ENCODE results near the gene KIF2C.
A peak's percentile ranks its signal among the peaks of the same experiment; 100 is the strongest.

KIF2C gene

GRCh38 chr1:44778705-44779576 is 39.3 kb downstream of the KIF2C start:
- H3K4me3 ChIP-seq (ENCODE audit: low read depth, low read length): no peak overlapping the region
- ChIA-PET POLR2A (interaction anchor here (1.0 to 4.2 kb wide), 3 partner anchors 21 to 40 kb away, joined by 3 to 36 read pairs (median 3); partner anchors contain the start of genes BTBD19 and PLK3), CTCF (interaction anchor here (2.0 to 3.7 kb wide), 2 partner anchors 47 to 48 kb away, joined by 10 to 14 read pairs; partner anchors contain the start of gene RNU5D-1)
- TF ChIP-seq, protein P1, sequence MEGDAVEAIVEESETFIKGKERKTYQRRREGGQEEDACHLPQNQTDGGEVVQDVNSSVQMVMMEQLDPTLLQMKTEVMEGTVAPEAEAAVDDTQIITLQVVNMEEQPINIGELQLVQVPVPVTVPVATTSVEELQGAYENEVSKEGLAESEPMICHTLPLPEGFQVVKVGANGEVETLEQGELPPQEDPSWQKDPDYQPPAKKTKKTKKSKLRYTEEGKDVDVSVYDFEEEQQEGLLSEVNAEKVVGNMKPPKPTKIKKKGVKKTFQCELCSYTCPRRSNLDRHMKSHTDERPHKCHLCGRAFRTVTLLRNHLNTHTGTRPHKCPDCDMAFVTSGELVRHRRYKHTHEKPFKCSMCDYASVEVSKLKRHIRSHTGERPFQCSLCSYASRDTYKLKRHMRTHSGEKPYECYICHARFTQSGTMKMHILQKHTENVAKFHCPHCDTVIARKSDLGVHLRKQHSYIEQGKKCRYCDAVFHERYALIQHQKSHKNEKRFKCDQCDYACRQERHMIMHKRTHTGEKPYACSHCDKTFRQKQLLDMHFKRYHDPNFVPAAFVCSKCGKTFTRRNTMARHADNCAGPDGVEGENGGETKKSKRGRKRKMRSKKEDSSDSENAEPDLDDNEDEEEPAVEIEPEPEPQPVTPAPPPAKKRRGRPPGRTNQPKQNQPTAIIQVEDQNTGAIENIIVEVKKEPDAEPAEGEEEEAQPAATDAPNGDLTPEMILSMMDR (IDR thresholded peaks at IDR 0.05; ENCODE audit: insufficient read depth, low read length, missing control alignments): no peak
- DNase-seq (ENCODE audit: low read depth, low spot score): no peak

GRCh38 chr1:44780583-44781121 is 41.0 kb downstream of the KIF2C start:
- CTCF ChIA-PET: interaction anchor here (0.7 to 3.7 kb wide), 5 partner anchors 10 to 49 kb away, joined by 3 to 14 read pairs (median 11); partner anchors contain the start of genes PLK3 and RNU5D-1
- H3K4me3 ChIP-seq (ENCODE audit: low read depth, low read length): no peak overlapping the region
- POLR2A ChIA-PET: interaction anchor here (0.9 to 1.4 kb wide), 5 partner anchors 10 to 37 kb away, joined by 3 to 5 read pairs (median 3); partner anchors contain the start of genes BTBD19 and PLK3
- TF ChIP-seq, protein P1 (IDR thresholded peaks at IDR 0.05; ENCODE audit: insufficient read depth, low read length, missing control alignments): no peak
- no peak for DNase-seq (ENCODE audit: low read depth, low spot score)

- TF ChIP-seq, protein P1 (IDR thresholded peaks at IDR 0.05; ENCODE audit: insufficient read depth, low read length, missing control alignments): no peak
- CTCF ChIA-PET: interaction anchor here (1.0 to 6.4 kb wide), 4 partner anchors 10 to 55 kb away, joined by 3 to 40 read pairs (median 14); partner anchors contain the start of genes PLK3 and RNU5D-1
- POLR2A ChIA-PET: interaction anchor here (1.2 to 2.4 kb wide), 3 partner anchors 8 to 35 kb away, joined by 6 to 8 read pairs (median 7); partner anchors contain the start of genes PLK3 and RPS8
- H3K4me3 ChIP-seq (ENCODE audit: low read depth, low read length): peak overlapping the region; percentile 36
- DNase-seq (ENCODE audit: low read depth, low spot score): no peak
Observed at GRCh38 chr1:44783697-44784093, 44.1 kb downstream of the KIF2C start.

- TF ChIP-seq, protein P1 (IDR thresholded peaks at IDR 0.05; ENCODE audit: insufficient read depth, low read length, missing control alignments): peak; percentile 2
- no peak for DNase-seq (ENCODE audit: low read depth, low spot score)
- H3K4me3 ChIP-seq (ENCODE audit: low read depth, low read length): peak overlapping the region; percentile 36
- ChIA-PET CTCF (interaction anchor here (0.9 to 6.4 kb wide), 9 partner anchors 9 to 230 kb away, joined by 3 to 40 read pairs (median 7); partner anchors contain the start of genes BTBD19, PLK3, RNU5D-1 and RPS8), POLR2A (interaction anchor here (1.2 to 2.4 kb wide), 3 partner anchors 9 to 35 kb away, joined by 5 to 7 read pairs (median 6); partner anchors contain the start of gene RPS8)
Observed at GRCh38 chr1:44784094-44785028, 44.7 kb downstream of the KIF2C start.

DNA sequence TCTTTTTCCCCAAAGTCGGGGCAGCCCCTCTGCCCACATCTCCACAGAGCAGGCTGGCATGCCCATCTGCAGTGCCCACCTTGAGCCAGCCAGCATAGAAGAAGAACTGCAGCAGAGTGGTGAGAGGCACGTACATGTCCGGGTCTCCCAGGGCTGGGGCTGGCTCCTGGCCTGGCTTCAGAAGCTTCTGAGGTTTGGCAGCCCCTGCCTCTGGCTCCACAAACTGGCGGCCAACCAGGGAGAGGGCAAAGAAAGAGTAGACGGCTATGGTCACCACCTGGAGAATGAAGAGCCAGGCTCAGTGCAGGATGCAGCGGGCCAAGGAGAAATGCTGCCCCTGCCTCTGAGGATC is 45.4 kb downstream of the KIF2C start:
- POLR2A ChIA-PET: interaction anchor here (1.5 to 2.4 kb wide), 2 partner anchors 9 to 34 kb away, joined by 5 to 7 read pairs; partner anchors contain the start of gene RPS8
- DNase-seq (ENCODE audit: low read depth, low spot score): no peak
- TF ChIP-seq, protein P1 (IDR thresholded peaks at IDR 0.05; ENCODE audit: insufficient read depth, low read length, missing control alignments): no peak
- CTCF ChIA-PET: interaction anchor here (0.9 to 6.4 kb wide), 10 partner anchors 9 to 229 kb away, joined by 3 to 40 read pairs (median 8); partner anchors contain the start of genes BTBD19, PLK3 and RPS8
- no peak overlapping the region for H3K4me3 ChIP-seq (ENCODE audit: low read depth, low read length)
